HL-60 (cell line): ENCODE results near the gene SPG11.

Experiments
- CTCF ChIP-seq: IDR thresholded peaks from one replicate; pipeline ENCODE4 v1.5.1; 2011; ENCODE audit warnings: low read length, control low read depth, inconsistent platforms; ENCODE audit not compliant: insufficient read depth
- GABPA ChIP-seq: IDR thresholded peaks from 2 replicates; pipeline ENCODE4 v1.6.1; 2012; ENCODE audit warnings: low read depth
- POLR2AphosphoS5 ChIP-seq: IDR thresholded peaks from 2 replicates; pipeline ENCODE4 v1.6.1; 2012; ENCODE audit warnings: low read depth
- REST ChIP-seq: IDR thresholded peaks from 2 replicates; pipeline ENCODE4 v1.6.1; 2012; ENCODE audit warnings: low read depth; ENCODE audit not compliant: insufficient replicate concordance

- TF ChIP-seq CTCF (no peak), GABPA (no peak), REST (no peak), POLR2AphosphoS5 (no peak)
These were observed 43.6 kb upstream of the SPG11 start for GRCh38 chr15:44706946-44707636.
